ENCODE data around the gene MAGED4.
"Not testable (repeated sequence)": the region's sequence is repeated elsewhere in the genome, so short reads cannot be mapped to it uniquely, and the experiment has no call there.

MAGED4 gene

GRCh38 chrX:52184440-52185077 lies at the start of gene MAGED4:
TSS of gene MAGED4 (plus strand) at chrX:52184888. CDS start at chrX:52185923, 1,035 bp downstream.
- not testable (repeated sequence) for DNase-seq (ENCODE audit: low read depth in 2 of 2)

GRCh38 chrX:52138830-52139544 lies 45.7 kb upstream of the MAGED4 start:
- no peak for DNase-seq (ENCODE audit: low read depth in 2 of 2)

- DNase-seq (ENCODE audit: low read depth in 2 of 2), result no peak
These were observed 45.2 kb upstream of the MAGED4 start for GRCh38 chrX:52139545-52139895.

- no peak for DNase-seq (ENCODE audit: low read depth in 2 of 2)
These were observed 44.7 kb upstream of the MAGED4 start for GRCh38 chrX:52140020-52140419.

- DNase-seq (ENCODE audit: low read depth in 2 of 2), result not testable (repeated sequence)
These were observed 34.0 kb upstream of the MAGED4 start for GRCh38 chrX:52150667-52151066.

GRCh38 chrX:52160140-52160539 lies 24.5 kb upstream of the MAGED4 start:
- DNase-seq (ENCODE audit: low read depth in 2 of 2), result not testable (repeated sequence)

- DNase-seq (ENCODE audit: low read depth in 2 of 2), result no peak
These were observed 17.8 kb upstream of the MAGED4 start for GRCh38 chrX:52166840-52167239.

- not testable (repeated sequence) for DNase-seq (ENCODE audit: low read depth in 2 of 2)
These were observed 13.6 kb upstream of the MAGED4 start for GRCh38 chrX:52171055-52171454.

- not testable (repeated sequence) for DNase-seq (ENCODE audit: low read depth in 2 of 2)
These were observed 378 bp downstream of the MAGED4 start for GRCh38 chrX:52185078-52185453.

GRCh38 chrX:52211405-52211804 lies 26.7 kb downstream of the MAGED4 start:
- not testable (repeated sequence) for DNase-seq (ENCODE audit: low read depth in 2 of 2)

GRCh38 chrX:52213276-52213675 lies 28.6 kb downstream of the MAGED4 start:
- no peak for DNase-seq (ENCODE audit: low read depth in 2 of 2)

GRCh38 chrX:52216541-52216940 lies 31.9 kb downstream of the MAGED4 start:
- DNase-seq (ENCODE audit: low read depth in 2 of 2), result no peak

GRCh38 chrX:52217494-52218160 lies 32.9 kb downstream of the MAGED4 start:
- DNase-seq (ENCODE audit: low read depth in 2 of 2), result no peak

- DNase-seq (ENCODE audit: low read depth in 2 of 2), result no peak
These were observed 36.2 kb downstream of the MAGED4 start for GRCh38 chrX:52220936-52221335.

Measured in stimulated activated CD8-positive, alpha-beta memory T cell treated with anti-CD3 and anti-CD28 coated beads, Interleukin-15, amount 100 ng/mL, for 48 hours (primary cell).